ENCODE results near the gene SSBP3. TPM values are rescaled to one million over a fixed set of nuclear protein-coding genes. Genes with fewer than 3 reads are reported as not detected.

The SSBP3 gene
- total RNA-seq, 1 donor from 2014 or later, result 57.0 TPM

DNA sequence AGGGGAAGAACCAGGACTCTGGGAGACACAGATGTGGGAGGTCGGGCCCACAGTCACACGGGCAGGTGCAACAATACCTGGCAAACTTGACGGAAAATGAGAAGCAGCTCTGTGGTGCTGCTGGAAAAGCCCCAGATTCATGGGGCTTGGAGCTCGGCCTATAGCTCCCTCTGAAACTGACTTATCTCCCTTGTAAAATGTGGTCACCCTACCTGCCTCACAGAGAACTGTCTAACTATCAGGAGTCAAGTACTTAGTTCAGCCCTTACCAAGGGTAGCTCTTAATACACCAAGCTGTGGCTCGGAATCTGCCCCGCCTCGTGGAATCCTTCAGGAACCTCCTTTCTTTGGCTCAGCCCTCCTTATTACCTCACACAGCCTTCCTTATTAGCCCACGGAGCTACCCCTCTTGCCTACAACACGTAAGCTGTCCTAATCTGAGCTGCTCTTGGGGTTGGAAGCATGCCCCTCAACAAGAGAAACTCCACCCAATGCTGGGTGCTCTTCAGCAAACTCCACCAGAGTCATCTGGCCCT is 137.4 kb downstream of the SSBP3 start:
- intact Hi-C loops (cut with micrococcal nuclease), result no loop called here
- no peak for DNase-seq
- ATAC-seq, result no peak

DNA sequence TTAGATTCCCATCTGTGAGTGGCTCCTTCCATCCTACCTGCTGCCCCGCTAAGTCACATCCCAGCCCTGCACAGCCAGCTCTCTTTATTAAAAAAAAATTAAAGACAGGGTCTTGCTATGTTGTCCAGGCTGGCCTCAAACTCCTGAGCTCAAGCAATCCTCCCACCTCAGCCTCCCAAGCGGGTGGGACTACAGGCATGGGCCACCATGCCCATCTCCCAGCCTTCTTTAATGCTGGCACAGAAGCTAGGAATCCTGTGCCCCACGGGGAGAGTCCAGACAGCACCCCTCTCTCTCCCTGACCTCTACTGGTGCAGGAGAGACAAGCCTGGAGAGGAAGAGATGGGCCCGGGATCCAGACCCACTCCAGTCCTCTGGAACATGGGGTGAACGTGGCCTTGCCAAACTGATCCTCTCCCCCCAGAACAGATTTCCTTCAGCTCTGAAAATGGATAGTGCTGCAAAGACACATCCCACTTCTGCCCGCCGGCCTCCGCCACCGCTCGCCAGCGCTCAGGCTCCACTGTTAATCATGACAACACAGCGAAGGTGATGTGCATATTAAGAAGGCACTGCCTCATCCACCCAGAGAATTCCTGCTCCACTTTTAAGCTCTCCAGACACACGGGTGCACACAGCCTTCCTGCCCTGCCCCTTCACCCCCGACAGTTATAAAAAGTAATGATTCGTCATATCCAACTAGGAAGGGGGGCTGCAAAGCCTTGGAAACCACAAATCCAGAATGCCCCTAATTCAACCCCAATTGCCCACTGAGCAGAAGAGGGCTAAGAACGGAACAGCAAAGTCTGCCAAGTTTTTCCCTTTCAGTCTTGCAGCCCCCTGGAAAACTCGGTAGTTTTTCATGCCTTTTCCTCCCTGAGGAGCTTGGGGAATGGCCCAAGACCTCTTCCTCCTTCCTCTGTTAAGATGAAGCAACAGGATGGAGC is 138.1 kb downstream of the SSBP3 start:
- intact Hi-C loops (cut with micrococcal nuclease), result no loop called here
- ATAC-seq, result no peak

GRCh38 chr1:54266908-54267307 is 139.3 kb downstream of the SSBP3 start:
- intact Hi-C loops (cut with micrococcal nuclease), result no loop called here
- no peak for DNase-seq
- no peak for ATAC-seq

More for the DNA sequence above, 138.1 kb downstream of the SSBP3 start:
- DNase-seq, result no peak

DNA sequence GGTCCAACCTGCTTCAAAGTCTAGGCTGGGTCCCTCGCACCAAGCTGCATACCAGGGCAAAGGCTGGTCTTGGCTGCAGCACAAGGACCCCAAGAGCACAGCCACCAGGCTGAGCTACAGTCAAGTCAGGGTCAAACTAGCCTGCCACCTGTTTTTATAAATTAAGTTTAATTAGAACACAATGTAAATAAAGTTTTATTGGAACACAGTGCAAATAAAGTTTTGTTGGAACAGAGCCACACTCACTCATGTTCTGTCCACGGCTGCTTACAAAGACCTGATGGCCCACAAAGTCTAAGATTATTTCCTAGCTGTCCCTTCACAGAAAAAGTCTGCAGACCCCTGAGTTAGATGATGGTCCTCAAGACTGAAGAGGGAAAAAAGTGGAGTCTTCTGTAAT is 140.0 kb downstream of the SSBP3 start:
- no peak for ATAC-seq
- DNase-seq, result no peak
- intact Hi-C loops (cut with micrococcal nuclease), result no loop called here

GRCh38 chr1:54265659-54266058 is 140.5 kb downstream of the SSBP3 start:
- no peak for ATAC-seq
- no peak for DNase-seq
- intact Hi-C loops (cut with micrococcal nuclease), result no loop called here

DNA sequence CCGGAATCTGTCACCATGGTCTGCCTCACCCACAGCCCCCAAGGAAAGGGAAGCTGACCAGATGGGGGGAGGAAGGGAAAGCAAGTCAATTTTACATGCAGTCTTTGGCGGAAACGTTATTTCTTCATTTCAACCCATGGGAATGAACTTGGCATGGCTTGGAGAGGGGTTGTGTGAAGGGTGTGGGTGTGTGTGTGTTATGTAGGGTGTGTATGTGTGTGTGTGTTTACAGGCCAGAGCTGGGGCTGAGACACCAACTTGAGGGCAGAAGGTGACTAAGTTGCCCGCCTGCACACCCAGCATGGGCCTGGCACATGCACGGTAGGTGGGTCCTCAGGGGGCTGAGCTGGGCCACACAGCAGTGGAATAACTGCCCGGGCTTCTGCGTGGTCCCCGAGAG is 141.1 kb downstream of the SSBP3 start:
- no peak for DNase-seq
- intact Hi-C loops (cut with micrococcal nuclease), result no loop called here
- ATAC-seq, result peak; percentile 21

- intact Hi-C loops (cut with micrococcal nuclease), result no loop called here
- DNase-seq (no peak), ATAC-seq (no peak)
Observed at GRCh38 chr1:54263601-54264226, 142.5 kb downstream of the SSBP3 start.

DNA sequence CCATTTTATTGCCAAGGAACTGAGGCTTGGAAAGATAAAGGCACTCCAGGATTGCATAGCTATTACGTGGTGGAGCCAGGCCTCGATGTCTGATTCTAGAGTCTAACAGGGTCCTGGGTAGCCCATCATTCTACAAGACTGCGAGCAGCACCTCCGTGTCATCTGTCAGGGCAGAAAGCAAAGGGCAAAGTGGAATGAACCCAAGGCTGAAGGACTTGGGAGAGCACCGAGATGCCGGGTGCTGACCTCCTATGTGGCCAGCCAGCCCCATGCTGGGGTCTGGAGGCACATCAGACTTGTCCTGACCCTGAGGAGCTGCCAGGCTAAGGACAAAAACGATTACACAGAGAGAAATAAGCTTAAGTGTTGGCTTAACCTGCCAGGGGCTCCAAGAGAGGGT is 143.9 kb downstream of the SSBP3 start:
- intact Hi-C loops (cut with micrococcal nuclease), result no loop called here
- ATAC-seq, result no peak
- no peak for DNase-seq

DNA sequence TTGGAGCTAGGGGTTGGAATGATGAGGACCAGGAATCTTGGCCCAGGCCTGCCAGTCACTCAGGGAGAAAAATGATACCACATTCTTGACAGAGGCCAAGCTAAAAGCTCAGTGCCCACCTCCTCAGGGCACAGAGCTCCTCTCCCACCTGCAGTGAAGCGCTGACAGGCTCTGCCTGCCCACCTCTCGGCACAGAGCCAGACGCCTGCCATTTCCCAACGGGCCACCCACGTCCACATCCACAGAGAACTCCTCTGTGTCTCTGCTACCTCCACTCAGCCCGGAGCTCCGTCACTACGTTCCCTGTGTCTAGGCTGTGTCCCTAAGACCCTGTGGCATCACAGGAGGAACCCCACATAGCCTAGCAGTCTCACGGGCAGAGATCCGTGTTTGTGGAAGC is 145.4 kb downstream of the SSBP3 start:
- intact Hi-C loops (cut with micrococcal nuclease), result no loop called here
- no peak for ATAC-seq
- DNase-seq, result no peak

DNA sequence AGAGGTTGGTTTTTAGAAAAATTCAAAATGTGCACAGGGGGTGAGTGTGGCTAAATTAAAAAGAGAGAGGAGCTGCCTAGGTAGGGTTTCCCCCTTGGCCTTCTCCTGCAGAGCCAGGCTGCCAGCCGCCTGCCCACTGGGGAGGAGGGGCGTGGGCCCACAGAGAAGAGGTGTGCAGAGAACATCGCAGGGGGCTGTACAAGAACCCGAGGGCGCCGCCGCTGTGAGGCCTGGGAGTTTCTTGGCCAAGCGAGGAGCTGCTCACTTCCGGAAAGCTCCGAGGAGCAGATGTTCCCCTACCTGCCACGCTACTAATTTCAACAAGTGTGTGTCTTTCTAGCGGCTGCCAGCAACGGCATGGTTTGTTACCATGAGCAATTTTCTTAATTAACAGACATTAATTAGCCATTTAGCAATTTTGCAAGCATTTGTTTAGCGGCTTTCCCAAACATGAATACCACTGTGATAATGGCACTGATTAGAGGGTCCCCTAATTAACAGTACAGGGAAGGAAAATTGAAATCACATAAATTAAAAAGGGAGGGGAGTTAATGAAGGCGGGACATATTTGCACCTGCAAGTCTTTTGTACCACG is 146.6 kb downstream of the SSBP3 start:
- ATAC-seq (no peak), DNase-seq (no peak)
- intact Hi-C loops (cut with micrococcal nuclease), result no loop called here

DNA sequence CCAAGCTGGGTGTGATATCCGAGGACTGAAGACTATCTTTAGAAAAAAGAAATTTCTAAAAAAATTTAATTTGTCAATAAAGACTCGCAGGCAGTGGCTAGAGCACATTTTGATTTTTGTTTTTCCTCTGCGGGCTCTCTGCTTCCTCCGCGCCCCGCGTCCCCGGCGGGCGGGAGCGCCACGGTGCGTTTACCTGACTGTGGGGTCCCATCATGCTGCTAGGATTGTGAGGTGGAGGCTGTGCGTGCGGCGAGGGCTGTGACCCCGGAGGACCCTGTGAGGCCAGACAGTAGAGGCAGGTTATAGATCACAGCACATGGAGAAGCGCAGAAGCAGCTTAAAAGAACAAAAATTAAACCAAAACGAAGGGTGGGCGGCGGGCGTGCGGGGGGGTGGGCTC is 148.3 kb downstream of the SSBP3 start:
- DNase-seq, result no peak
- intact Hi-C loops (cut with micrococcal nuclease), result no loop called here
- no peak for ATAC-seq

DNA sequence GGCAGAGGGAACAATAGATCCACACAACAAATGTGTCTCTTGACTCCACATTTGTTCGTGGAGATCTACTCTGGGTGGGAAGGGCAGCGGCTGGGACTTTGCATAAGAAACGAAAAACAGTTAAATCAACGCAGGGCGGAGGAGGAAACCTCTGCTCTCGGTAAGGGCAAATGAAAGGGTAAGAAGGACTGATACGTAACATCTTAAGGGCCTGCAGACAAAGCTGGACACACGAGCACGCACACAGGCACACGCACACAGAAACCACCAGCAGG is 148.9 kb downstream of the SSBP3 start:
- no peak for ATAC-seq
- DNase-seq, result no peak
- intact Hi-C loops (cut with micrococcal nuclease), result no loop called here

DNA sequence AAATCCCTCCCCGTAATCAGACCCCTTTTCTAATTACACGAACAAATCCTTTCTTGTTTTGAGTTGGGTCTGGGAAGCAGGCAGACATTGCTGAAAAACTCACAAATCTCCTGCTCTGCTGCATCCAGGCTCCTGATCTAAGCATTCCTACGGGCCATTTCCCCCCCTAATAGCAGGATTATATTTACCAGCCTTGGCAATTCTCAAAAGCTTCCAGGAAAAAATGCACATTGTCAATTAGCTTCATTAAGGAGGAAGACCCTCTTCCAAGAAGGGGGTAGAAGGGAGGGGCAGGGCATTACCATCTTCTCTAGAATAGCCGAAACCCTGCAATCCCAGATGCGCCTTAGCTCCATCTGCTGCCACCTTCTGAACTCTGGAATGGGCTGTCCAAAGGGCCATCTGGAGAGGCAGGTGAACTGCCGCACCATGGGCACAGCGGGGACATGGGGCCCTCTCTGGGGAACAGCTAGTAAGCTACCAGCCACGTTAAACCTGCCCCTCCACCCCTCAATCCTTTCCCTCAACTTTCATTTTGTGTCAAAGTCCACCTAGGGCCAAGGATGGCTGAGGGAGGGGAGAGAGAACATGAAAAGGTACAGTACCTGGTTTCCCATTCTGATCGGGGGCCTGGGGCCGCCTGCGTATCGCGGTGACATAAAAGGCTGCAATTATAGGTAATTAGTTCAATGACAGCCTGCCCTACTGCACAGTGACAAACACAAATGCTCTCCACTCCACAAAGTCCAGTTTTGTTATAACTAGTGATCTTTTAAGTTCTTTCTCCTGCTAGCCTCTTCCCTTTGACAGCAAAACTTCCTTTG is 149.5 kb downstream of the SSBP3 start:
- DNase-seq, result no peak
- no peak for ATAC-seq
- intact Hi-C loops (cut with micrococcal nuclease), result no loop called here

GRCh38 chr1:54255026-54255702 is 151.0 kb downstream of the SSBP3 start:
- intact Hi-C loops (cut with micrococcal nuclease), result no loop called here
- DNase-seq, result no peak
- no peak for ATAC-seq

DNA sequence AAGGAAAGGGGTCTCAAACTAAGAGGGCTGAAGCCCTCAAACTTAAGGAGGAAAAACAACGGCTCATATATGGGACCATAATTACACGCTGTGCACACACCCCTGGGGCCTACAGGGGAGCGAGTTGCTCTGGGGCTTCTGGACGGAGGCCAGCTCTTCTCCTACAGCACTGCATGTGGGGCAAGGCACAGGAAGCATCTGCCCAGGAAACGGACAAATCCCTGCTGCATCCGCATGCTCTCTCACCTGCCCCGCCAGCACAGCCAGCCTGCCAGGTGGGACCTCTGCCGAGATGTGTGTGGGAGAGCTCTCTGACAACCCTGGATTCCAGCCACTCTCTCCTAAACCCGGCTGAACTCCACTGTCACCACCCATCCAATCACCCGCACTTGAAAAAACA is 152.1 kb downstream of the SSBP3 start:
- intact Hi-C loops (cut with micrococcal nuclease), result no loop called here
- DNase-seq (peak; percentile 44), ATAC-seq (no peak)

DNA sequence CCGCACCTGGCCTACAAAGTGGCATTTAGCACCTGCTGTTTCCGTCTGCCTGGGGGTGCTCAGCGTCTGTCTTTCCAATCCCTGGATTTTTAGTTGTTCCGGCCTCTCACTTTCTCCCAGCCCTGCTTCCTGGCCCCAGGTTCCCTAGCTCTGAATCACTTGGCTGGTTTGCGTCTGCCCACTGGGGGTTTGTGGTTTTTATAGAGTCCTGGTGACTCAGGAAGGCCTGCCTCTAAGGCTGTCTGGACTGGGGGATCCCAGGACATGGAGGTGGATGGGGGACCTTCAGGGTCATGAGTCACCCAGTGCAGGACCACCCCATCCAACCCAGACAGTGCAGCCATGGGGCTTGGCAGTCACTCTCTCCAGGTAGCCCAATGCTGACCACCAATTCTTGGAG is 152.7 kb downstream of the SSBP3 start:
- no peak for DNase-seq
- intact Hi-C loops (cut with micrococcal nuclease), result no loop called here
- ATAC-seq, result peak; percentile 49

DNA sequence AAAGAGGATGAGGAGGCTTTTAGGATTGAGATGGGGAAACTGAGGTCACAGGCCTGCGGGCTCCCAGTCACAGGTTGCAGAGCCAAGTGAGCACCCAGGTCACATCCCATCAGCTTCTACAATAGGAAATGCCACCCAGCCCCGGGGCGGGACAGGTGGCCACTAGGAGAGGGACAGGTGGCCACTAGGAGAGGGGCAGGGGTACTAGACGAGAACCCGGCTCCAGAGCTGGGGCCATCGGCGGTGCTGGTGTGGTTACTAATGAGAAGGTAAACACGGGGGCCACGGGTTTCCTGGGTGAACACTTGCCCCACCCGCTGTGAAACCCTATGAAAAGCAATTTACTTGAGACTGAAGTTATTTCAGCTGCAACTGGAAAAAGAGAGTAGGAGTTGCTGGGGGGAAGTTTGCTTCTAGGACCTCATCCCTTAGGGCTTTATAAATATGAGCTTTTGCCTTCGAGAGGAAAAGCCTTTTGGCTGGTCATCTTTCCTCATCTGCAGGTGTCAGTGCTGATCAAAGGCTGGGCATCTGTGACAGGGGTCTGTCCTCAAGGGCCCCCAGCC is 153.7 kb downstream of the SSBP3 start:
- ATAC-seq, result no peak
- DNase-seq, result no peak
- intact Hi-C loops (cut with micrococcal nuclease), result no loop called here

DNA sequence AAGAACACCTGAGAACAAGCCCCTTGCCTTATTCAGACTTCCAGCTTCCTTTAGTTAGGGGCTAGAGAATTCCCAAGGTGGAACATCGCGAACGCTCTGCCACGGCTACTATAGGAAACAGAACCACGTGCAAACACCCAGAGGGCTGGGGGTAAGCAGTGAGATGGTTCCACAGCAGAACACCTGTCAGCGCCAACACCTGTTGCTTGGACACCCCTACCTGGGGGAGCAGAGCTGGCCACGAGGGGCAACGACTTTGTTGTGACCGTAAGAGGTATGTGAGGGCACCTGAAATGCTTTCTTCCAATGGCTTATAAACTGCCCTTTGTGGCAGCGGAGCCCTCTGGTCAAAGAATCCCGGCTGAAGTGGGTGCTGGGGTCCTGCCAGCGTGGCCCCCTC is 155.5 kb downstream of the SSBP3 start:
- no peak for DNase-seq
- no peak for ATAC-seq
- intact Hi-C loops (cut with micrococcal nuclease), result no loop called here

Measured in left ventricle myocardium superior (tissue), 1 donor.